GM15510 (cell line): ENCODE results near the gene CHST11.

Experiments used
- POLR2A ChIP-seq: IDR thresholded peaks from 3 replicates; pipeline ENCODE4 v1.6.1; 2011; ENCODE audit warnings: borderline replicate concordance; ENCODE audit not compliant: insufficient read length; ENCODE audit errors: extremely low read depth

The CHST11 gene

GRCh38 chr12:104668274-104668718, 211.5 kb downstream of the CHST11 start:
- no peak for TF ChIP-seq POLR2A

- no peak for TF ChIP-seq POLR2A
These were observed 212.5 kb downstream of the CHST11 start for GRCh38 chr12:104669089-104669721.

DNA sequence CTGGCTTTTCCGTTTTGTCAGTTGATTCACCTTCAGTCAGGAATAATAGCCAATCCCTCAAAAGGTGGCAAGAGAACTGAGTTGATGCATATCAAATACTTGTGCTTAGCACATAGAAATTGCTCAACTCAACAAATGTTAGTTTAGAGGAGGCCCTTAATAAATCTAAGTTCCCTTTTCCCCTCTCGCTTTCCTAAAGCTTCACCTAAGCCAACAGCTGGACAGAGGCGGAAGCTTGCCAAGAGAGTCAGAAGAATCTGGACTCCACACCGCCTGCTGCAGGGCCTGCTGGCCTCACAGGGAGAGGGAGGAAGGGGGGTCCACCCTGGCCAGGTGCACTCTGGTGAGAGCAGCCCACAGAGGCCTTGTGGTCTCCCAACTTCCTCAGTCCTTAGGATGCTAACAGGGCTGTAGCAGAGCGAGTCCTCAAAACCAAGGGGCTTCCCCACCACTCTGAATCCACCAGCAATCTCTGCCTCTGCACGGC, 213.1 kb downstream of the CHST11 start:
- no peak for TF ChIP-seq POLR2A

- TF ChIP-seq POLR2A: no peak
These were observed 214.0 kb downstream of the CHST11 start for GRCh38 chr12:104670439-104671408.

DNA sequence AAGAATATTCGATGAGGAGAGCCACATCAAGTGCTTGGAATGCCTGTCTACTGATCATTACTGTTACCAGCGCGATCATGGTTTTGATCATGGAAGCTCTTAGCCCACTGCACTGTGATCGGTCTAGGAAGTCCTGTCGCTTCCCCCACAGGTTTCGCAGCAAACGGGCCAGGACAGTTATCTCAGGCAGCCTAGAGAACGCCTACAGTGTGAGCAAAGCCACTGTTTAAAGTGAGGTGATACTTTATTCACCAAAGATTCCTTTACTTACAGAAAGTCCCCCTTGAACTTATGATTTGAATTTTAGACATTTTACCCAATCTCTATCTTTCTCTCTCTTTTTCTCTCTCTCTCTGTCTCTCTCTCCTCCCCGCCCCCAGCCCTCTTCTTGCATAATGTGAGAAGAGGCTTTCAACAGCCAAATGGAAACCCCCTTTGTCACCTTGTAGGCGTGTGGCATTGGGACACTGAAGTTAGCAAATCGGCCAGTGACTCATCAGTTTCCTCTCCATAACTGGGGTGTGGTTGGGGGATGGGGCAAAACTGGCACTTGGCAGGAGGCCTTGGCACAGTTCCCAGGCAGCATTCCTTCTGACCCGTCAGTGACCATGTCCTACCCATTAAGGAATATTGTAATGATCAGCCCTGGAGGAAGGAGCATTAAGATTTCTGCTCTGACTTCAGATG, 214.8 kb downstream of the CHST11 start:
- peak; percentile 19 for TF ChIP-seq POLR2A

GRCh38 chr12:104672096-104672445, 215.3 kb downstream of the CHST11 start:
- peak; percentile 2 for TF ChIP-seq POLR2A

DNA sequence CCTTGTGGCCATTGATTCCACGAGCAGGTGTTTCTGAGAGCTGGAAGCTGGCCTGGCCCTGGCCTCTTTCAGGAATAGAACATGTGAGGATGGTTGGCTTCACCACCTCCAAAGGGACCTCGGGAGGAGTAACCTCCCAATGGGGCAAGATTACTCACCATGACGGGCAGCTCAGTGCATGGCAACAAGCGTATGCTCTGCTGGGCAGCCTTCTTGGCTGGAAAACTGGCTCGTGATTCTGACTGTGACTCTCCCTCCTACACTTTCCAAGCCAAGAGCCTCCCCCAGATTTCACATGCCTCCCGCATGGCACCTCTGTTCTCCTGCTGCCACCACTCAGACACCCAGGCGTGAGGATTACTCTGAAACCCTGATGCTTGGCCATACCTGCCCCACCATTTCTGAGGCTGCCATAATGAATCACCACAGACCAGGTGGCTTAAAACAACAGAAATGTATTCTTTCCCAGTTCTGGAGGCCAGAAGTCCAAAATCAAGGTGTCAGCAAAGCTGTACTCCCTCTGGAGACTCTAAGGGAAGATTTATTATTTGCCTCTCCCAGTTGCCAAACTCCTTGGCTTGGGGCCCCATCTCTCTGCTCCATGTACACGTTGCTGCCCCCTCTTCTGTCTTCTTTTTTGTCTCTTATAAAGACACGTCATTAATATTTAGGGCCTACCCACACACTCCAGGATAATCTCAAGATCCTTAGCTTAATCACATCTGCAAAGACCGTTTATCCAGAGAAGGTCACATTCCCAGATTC, 215.9 kb downstream of the CHST11 start:
- TF ChIP-seq POLR2A: no peak

GRCh38 chr12:104673294-104673693, 216.5 kb downstream of the CHST11 start:
- no peak for TF ChIP-seq POLR2A

DNA sequence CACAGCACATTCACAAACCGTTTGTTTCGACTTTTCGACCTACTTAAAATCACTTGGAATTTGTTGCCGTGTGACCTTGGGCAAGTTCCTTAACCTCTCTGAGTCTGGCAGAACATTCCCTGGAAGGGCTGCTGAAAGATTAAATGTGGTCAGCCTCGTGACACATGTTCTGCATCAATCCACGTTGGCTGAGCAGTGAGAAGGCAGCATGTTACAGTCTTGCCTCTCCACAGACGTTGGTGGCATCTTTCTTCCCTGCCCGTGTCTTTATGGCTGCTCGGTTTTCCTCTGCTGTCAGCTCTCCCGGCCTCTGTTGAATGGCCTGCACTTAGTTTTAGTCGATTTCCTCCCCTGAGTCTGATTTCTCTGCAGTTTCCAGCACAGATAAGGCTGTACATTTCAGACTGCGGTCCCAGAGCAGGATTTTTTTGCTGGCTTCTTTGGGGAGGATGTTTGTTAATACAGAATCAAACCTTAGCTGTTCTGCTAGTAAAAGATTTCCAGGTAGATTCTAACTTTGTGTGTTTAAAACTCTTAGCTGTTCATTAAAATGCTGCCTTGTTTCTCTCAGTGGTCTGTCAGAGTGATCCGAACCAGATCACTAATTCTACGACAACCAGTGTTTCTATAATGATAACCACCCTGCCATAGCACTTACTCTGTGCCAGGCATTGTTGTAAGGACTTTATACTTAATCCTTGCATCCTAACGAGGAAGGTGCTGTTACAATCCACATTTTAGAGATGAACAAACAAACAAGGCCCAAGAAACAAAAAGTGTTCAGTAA, 217.1 kb downstream of the CHST11 start:
- TF ChIP-seq POLR2A: no peak

- no peak for TF ChIP-seq POLR2A
These were observed 219.9 kb downstream of the CHST11 start for GRCh38 chr12:104676636-104677035.

- no peak for TF ChIP-seq POLR2A
These were observed 220.8 kb downstream of the CHST11 start for GRCh38 chr12:104677441-104678089.

GRCh38 chr12:104680070-104680469, 223.3 kb downstream of the CHST11 start:
- TF ChIP-seq POLR2A: no peak

GRCh38 chr12:104680491-104680890, 223.7 kb downstream of the CHST11 start:
- no peak for TF ChIP-seq POLR2A

GRCh38 chr12:104681012-104681690, 224.4 kb downstream of the CHST11 start:
- TF ChIP-seq POLR2A: no peak
